IMR-90 (cell line): Measurements from ENCODE around the gene PNPLA1. TPM values are rescaled to one million over a fixed set of nuclear protein-coding genes. Genes with fewer than 3 reads are reported as not detected.

Source experiments
- ATAC-seq: fragments of 200-7000 bp; cut with Tn5 transposase; 2 replicates; pipeline ENCODE4 v1.9.1; 2020; ENCODE audit warnings: low read depth, mild to moderate bottlenecking, moderate library complexity
- BruUV-seq: library from RNA; stranded (reverse); fragments of 400-500 nt; replicated peaks from 2 replicates; lab custom pipeline; 2021; lab: Mats Ljungman, UMichigan
- CTCF ChIA-PET: fragments of 300-600 bp; formaldehyde crosslinking; extraction: SDS; loops from one replicate; lab custom pipeline; 2021; ENCODE audit warnings: antibody characterized with exemption; lab: Yijun Ruan, JAX
- POLR2A ChIA-PET: fragments of 300-600 bp; sonication (Branson Sonifier 250); formaldehyde crosslinking; loops from one replicate; lab custom pipeline; 2022; ENCODE audit warnings: antibody characterized with exemption; ENCODE audit not compliant: unreplicated experiment; lab: Charles Lee
- DNase-seq: peaks from one replicate; pipeline ENCODE4 v3.0.0; 2013
- H2AFZ ChIP-seq: replicated peaks from 2 replicates; pipeline ENCODE3; 2013; ENCODE audit warnings: low read length, mild to moderate bottlenecking; ENCODE audit not compliant: poor library complexity
- H2AK5ac ChIP-seq: 2 replicates; pipeline ENCODE4 v1.6.1; 2013; ENCODE audit warnings: low read depth, low read length, inconsistent platforms
- H2AK9ac ChIP-seq: replicated peaks from 2 replicates; pipeline ENCODE3; 2013; ENCODE audit warnings: mild to moderate bottlenecking, low read depth, low read length, moderate library complexity; ENCODE audit not compliant: poor library complexity
- H2BK120ac ChIP-seq: 2 replicates; pipeline ENCODE4 v1.6.1; 2013; ENCODE audit warnings: low read depth, low read length, inconsistent platforms
- H2BK15ac ChIP-seq: 3 replicates; pipeline ENCODE4 v1.6.1; 2013; ENCODE audit warnings: low read depth, low read length, inconsistent platforms
- H2BK20ac ChIP-seq: 2 replicates; pipeline ENCODE4 v1.6.1; 2013; ENCODE audit warnings: low read depth, mild to moderate bottlenecking, inconsistent platforms, low read length, moderate library complexity
- H2BK5ac ChIP-seq: 2 replicates; pipeline ENCODE4 v1.6.1; 2013; ENCODE audit warnings: mild to moderate bottlenecking, low read depth, low read length, inconsistent platforms; ENCODE audit not compliant: poor library complexity, severe bottlenecking
- H3K14ac ChIP-seq: replicated peaks from 2 replicates; pipeline ENCODE4 v1.6.1; 2013; ENCODE audit warnings: low read depth, low read length, inconsistent platforms
- H3K18ac ChIP-seq: 2 replicates; pipeline ENCODE4 v1.6.1; 2013; ENCODE audit warnings: low read depth, low read length, control low read depth
- H3K23ac ChIP-seq: 2 replicates; pipeline ENCODE4 v1.6.1; 2013; ENCODE audit warnings: low read depth, low read length, inconsistent platforms
- H3K27ac ChIP-seq: 2 replicates; pipeline ENCODE4 v1.5.1; 2013; ENCODE audit warnings: mild to moderate bottlenecking, control low read depth, low read length; ENCODE audit not compliant: insufficient read depth
- H3K27me3 ChIP-seq: 2 replicates; pipeline ENCODE4 v1.6.1; 2013; ENCODE audit warnings: low read length; ENCODE audit not compliant: control insufficient read depth, insufficient read depth
- H3K36me3 ChIP-seq: 2 replicates; pipeline ENCODE4 v1.6.1; 2013; ENCODE audit warnings: low read length, mixed read lengths; ENCODE audit not compliant: control insufficient read depth, insufficient read depth
- H3K4ac ChIP-seq: 2 replicates; pipeline ENCODE4 v1.6.1; 2013; ENCODE audit warnings: low read depth, low read length, inconsistent platforms
- H3K4me1 ChIP-seq: 2 replicates; pipeline ENCODE4 v1.6.1; 2013; ENCODE audit warnings: low read length, mixed read lengths; ENCODE audit not compliant: control insufficient read depth, insufficient read depth
- H3K4me2 ChIP-seq: 2 replicates; pipeline ENCODE4 v1.6.1; 2013; ENCODE audit warnings: low read depth, mild to moderate bottlenecking, control low read depth, low read length, moderate library complexity
- H3K4me3 ChIP-seq: 2 replicates; pipeline ENCODE4 v1.5.1; 2013; ENCODE audit warnings: low read depth, mild to moderate bottlenecking, control low read depth, low read length, moderate library complexity; ENCODE audit not compliant: insufficient read depth
- H3K56ac ChIP-seq: 2 replicates; pipeline ENCODE4 v1.6.1; 2013; ENCODE audit warnings: low read length, inconsistent platforms; ENCODE audit not compliant: insufficient read depth; ENCODE audit errors: extremely low read depth
- H3K79me1 ChIP-seq, 2 experiments: 2 replicates each; pipeline ENCODE4 v1.6.1; 2013; ENCODE audit warnings: low read length in 2 of 2, inconsistent platforms in 1 of 2, low read depth in 1 of 2
- H3K9ac ChIP-seq: 2 replicates; pipeline ENCODE4 v1.6.1; 2013; ENCODE audit warnings: low read depth, low read length, control low read depth
- H3K9me1 ChIP-seq: 2 replicates; pipeline ENCODE4 v1.6.1; 2013; ENCODE audit warnings: low read length, inconsistent platforms; ENCODE audit not compliant: insufficient read depth
- H3K9me3 ChIP-seq: 2 replicates; pipeline ENCODE4 v1.6.1; 2013; ENCODE audit warnings: low read length; ENCODE audit not compliant: control insufficient read depth, insufficient read depth
- H4K20me1 ChIP-seq: 2 replicates; pipeline ENCODE4 v1.6.1; 2013; ENCODE audit warnings: low read length, inconsistent platforms; ENCODE audit not compliant: insufficient read depth
- H4K5ac ChIP-seq: 2 replicates; pipeline ENCODE4 v1.6.1; 2013; ENCODE audit warnings: mild to moderate bottlenecking, low read depth, low read length, control low read depth
- H4K8ac ChIP-seq, 2 experiments: 2 replicates each; pipeline ENCODE4 v1.6.1; 2013; ENCODE audit warnings: low read depth in 2 of 2, low read length in 2 of 2, control low read depth in 1 of 2, inconsistent platforms in 1 of 2
- H4K91ac ChIP-seq: 2 replicates; pipeline ENCODE4 v1.6.1; 2013; ENCODE audit warnings: low read depth, low read length, inconsistent platforms; ENCODE audit not compliant: insufficient read depth
- BHLHE40 ChIP-seq: fragments of 150-350 bp; IDR thresholded peaks from 2 replicates; pipeline ENCODE4 v1.6.1; 2016; ENCODE audit warnings: mild to moderate bottlenecking, low read depth, low read length
- CEBPB ChIP-seq: IDR thresholded peaks from 2 replicates; pipeline ENCODE4 v1.6.1; 2012; ENCODE audit warnings: low read depth, low read length, improper control_type of control experiment
- MAFK ChIP-seq: IDR thresholded peaks from 2 replicates; pipeline ENCODE4 v1.6.1; 2012; ENCODE audit warnings: low read depth, low read length, improper control_type of control experiment
- NFE2L2 ChIP-seq: fragments of 150-350 bp; IDR thresholded peaks from 2 replicates; pipeline ENCODE4 v1.6.1; 2016; ENCODE audit warnings: low read depth, mild to moderate bottlenecking, low read length
- POLR2A ChIP-seq: IDR thresholded peaks from 2 replicates; pipeline ENCODE4 v1.6.1; 2012; ENCODE audit warnings: mild to moderate bottlenecking, low read depth, low read length
- RCOR1 ChIP-seq: IDR thresholded peaks from 2 replicates; pipeline ENCODE4 v1.6.1; 2012; ENCODE audit warnings: mild to moderate bottlenecking, low read length, improper control_type of control experiment; ENCODE audit not compliant: insufficient replicate concordance
- RFX5 ChIP-seq: IDR thresholded peaks from 2 replicates; pipeline ENCODE4 v1.8.0; 2012; ENCODE audit warnings: low read depth, mild to moderate bottlenecking, low read length, moderate library complexity
- WGBS, 2 experiments: methylation state at CpG; one replicate each; pipeline versions ENCODE4 v1.1.5 to v1.1.7; 2013; ENCODE audit warnings: missing lambda C conversion rate in 2 of 2; ENCODE audit not compliant: insufficient read length in 1 of 2; ENCODE audit errors: extremely low coverage in 2 of 2; 5-methylcytosine and 5-hydroxymethylcytosine counted together
- dilution Hi-C: fragments of 300-500 bp; cut with HindIII; formaldehyde crosslinking; loops from one replicate; pipeline ENCODE4 v1.14.3; 2018; ENCODE audit warnings: low sequenced_read_pairs; ENCODE audit not compliant: unreplicated experiment
- in situ Hi-C: fragments of 300-500 bp; cut with MboI; formaldehyde crosslinking; loops from 3 replicates; pipeline ENCODE4 v1.14.3; 2019; ENCODE audit warnings: low sequenced_read_pairs, inconsistent platforms, mixed read lengths
- intact Hi-C: fragments of 100-400 bp; cut with micrococcal nuclease; formaldehyde crosslinking; loops from 2 replicates; pipeline ENCODE4 v1.10.0; 2022
- polyA plus RNA-seq, 3 experiments: library from polyadenylated mRNA; depleted of rRNA; stranded (reverse); fragments of >200 nt; gene quantifications; 2 replicates each; pipeline ENCODE4 v1.2.3, GENCODE V29; 2012; ENCODE audit warnings: low replicate concordance in 1 of 3
- total RNA-seq: library from RNA; depleted of rRNA; stranded (reverse); fragments of >200 nt; gene quantifications from 2 replicates; pipeline ENCODE4 v1.2.3, GENCODE V29; 2012
- TF ChIP-seq, protein P1 (sequence below): fragments of 150-350 bp; IDR thresholded peaks from 2 replicates; pipeline ENCODE4 v1.6.1; 2016; ENCODE audit warnings: low read depth, mild to moderate bottlenecking, low read length, moderate library complexity, borderline replicate concordance
- TF ChIP-seq, protein P2 (sequence below): conservative IDR thresholded peaks from 2 replicates; pipeline ENCODE4 v1.5.1; 2012; ENCODE audit warnings: mild to moderate bottlenecking, low read depth, low read length, improper control_type of control experiment

The PNPLA1 gene
- total and polyA plus RNA-seq, 2 of the 4 experiments (the other 2 are of a cell fraction) = not detected

DNA sequence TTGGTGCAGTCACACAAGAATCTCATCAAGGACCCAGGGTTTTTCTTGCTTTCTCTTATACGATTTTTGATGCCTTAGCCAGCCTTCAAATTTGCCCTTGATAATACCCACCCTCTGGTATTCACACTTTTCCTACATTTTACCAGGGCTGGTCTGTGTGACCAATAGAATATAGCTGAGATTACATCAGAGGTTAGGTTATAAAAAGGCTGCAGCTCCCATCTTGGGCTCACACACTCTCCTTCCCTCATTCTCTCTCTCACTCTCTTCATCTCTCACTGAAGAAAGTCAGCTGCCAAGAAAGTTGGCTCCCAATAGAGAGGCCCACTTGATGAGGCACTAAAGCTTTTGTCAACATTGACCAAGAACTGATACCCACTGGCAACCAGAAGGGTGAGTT lies 4.1 kb upstream of the PNPLA1 start:
- TF ChIP-seq POLR2A (no peak), RCOR1 (no peak), NFE2L2 (no peak), MAFK (no peak), RFX5 (no peak), CEBPB (no peak), BHLHE40 (no peak)
- TF ChIP-seq, protein P1, sequence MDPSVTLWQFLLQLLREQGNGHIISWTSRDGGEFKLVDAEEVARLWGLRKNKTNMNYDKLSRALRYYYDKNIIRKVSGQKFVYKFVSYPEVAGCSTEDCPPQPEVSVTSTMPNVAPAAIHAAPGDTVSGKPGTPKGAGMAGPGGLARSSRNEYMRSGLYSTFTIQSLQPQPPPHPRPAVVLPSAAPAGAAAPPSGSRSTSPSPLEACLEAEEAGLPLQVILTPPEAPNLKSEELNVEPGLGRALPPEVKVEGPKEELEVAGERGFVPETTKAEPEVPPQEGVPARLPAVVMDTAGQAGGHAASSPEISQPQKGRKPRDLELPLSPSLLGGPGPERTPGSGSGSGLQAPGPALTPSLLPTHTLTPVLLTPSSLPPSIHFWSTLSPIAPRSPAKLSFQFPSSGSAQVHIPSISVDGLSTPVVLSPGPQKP = no peak
- TF ChIP-seq, protein P2, sequence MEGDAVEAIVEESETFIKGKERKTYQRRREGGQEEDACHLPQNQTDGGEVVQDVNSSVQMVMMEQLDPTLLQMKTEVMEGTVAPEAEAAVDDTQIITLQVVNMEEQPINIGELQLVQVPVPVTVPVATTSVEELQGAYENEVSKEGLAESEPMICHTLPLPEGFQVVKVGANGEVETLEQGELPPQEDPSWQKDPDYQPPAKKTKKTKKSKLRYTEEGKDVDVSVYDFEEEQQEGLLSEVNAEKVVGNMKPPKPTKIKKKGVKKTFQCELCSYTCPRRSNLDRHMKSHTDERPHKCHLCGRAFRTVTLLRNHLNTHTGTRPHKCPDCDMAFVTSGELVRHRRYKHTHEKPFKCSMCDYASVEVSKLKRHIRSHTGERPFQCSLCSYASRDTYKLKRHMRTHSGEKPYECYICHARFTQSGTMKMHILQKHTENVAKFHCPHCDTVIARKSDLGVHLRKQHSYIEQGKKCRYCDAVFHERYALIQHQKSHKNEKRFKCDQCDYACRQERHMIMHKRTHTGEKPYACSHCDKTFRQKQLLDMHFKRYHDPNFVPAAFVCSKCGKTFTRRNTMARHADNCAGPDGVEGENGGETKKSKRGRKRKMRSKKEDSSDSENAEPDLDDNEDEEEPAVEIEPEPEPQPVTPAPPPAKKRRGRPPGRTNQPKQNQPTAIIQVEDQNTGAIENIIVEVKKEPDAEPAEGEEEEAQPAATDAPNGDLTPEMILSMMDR = no peak

More for the DNA sequence above, 4.1 kb upstream of the PNPLA1 start:
- no peaks in the 10 kb centered on the region for H4K20me1 ChIP-seq
- ATAC-seq (no peak), DNase-seq (no peak)
- H2AK9ac ChIP-seq = no peak overlapping the region
- H3K4me2 ChIP-seq = no peak overlapping the region
- H3K4me3 ChIP-seq = no peak overlapping the region
- BruUV-seq = no TSS peak
- no peak overlapping the region for H3K23ac ChIP-seq
- H3K18ac ChIP-seq = no peak overlapping the region
- H3K4me1 ChIP-seq = no peaks in the 10 kb centered on the region
- in situ Hi-C loops (no loop called here), intact Hi-C loops (no loop called here), dilution Hi-C loops (no loop called here)
- H3K36me3 ChIP-seq = no peaks in the 10 kb centered on the region
- no peak overlapping the region for H3K4ac ChIP-seq
- H3K9me1 ChIP-seq = no peaks in the 10 kb centered on the region; the same call in 1 of the 2 replicates
- POLR2A ChIA-PET = no interaction called here
- no peak overlapping the region for H2BK5ac ChIP-seq
- no peak overlapping the region for H4K91ac ChIP-seq
- H4K5ac ChIP-seq = no peak overlapping the region
- WGBS, 2 experiments = no CpG with 5 or more reads among the region's 1 CpG
- H2BK20ac ChIP-seq = no peak overlapping the region
- no peak overlapping the region for H3K14ac ChIP-seq
- H2AK5ac ChIP-seq = no peak overlapping the region
- CTCF ChIA-PET = no interaction called here
- no peak overlapping the region for H2BK15ac ChIP-seq
- H2BK120ac ChIP-seq = no peak overlapping the region
- no peak overlapping the region for H3K56ac ChIP-seq
- H3K27ac ChIP-seq = no peak overlapping the region
- no peak overlapping the region for H2AFZ ChIP-seq
- no peak overlapping the region for H3K9ac ChIP-seq
- peaks cover 51% of the 10 kb centered on the region for H3K27me3 ChIP-seq
- peaks cover 12% of the 10 kb centered on the region for H3K9me3 ChIP-seq
- H3K79me1 ChIP-seq = no peaks in the 10 kb centered on the region
- H4K8ac ChIP-seq = no peak overlapping the region
